Heart right ventricle (tissue), 16 donors: ENCODE measurements around the gene CASP8AP2. TPM values are rescaled to one million over a fixed set of nuclear protein-coding genes. Genes with fewer than 3 reads are reported as not detected.

Experiments used
- ATAC-seq, 8 donors: fragments of 200-7000 bp; cut with Tn5 transposase; one replicate each; pipeline ENCODE4 v1.9.1; 2020; ENCODE audit warnings: mild to moderate bottlenecking in 8 of 8, moderate library complexity in 8 of 8, moderate number of reproducible peaks in 1 of 8
- DNase-seq, 2 donors: peaks; one replicate each; pipeline ENCODE4 v3.0.0-alpha.2; 2020
- H3K27ac ChIP-seq, 10 donors: fragments of 200-600 bp; sonication (generic) in 2 of 10; one replicate each; pipeline versions ENCODE4 v1.5.0 to v1.8.0; 2020 to 2022; ENCODE audit warnings: mild to moderate bottlenecking in 3 of 10
- H3K27me3 ChIP-seq, 7 donors: fragments of 200-600 bp; one replicate each; pipeline ENCODE4 v1.8.0; 2021 to 2022; ENCODE audit warnings: mild to moderate bottlenecking in 2 of 7
- H3K36me3 ChIP-seq, 9 donors: fragments of 200-600 bp; sonication (generic) in 1 of 9; one replicate each; pipeline versions ENCODE4 v1.5.0 to v1.8.0; 2020 to 2022; ENCODE audit warnings: mild to moderate bottlenecking in 2 of 9
- H3K4me1 ChIP-seq, 9 donors: fragments of 200-600 bp; sonication (generic) in 1 of 9; one replicate each; pipeline versions ENCODE4 v1.5.0 to v1.8.0; 2020 to 2022; ENCODE audit warnings: mild to moderate bottlenecking in 4 of 9
- H3K4me3 ChIP-seq, 10 donors: fragments of 200-600 bp; sonication (generic) in 2 of 10; one replicate each; pipeline versions ENCODE4 v1.5.0 to v1.8.0; 2020 to 2022; ENCODE audit warnings: mild to moderate bottlenecking in 7 of 10, moderate library complexity in 2 of 10
- H3K9me3 ChIP-seq, 11 donors: fragments of 200-600 bp in 10 of 11; sonication (generic) in 2 of 11; one replicate each; pipeline versions ENCODE4 v1.5.0 to v1.8.0; 2013 to 2022; ENCODE audit warnings: mild to moderate bottlenecking in 2 of 11, control low read depth in 1 of 11, moderate library complexity in 1 of 11
- WGBS, 2 donors: extraction: QIAGEN DNeasy Blood & Tissue Kit; methylation state at CpG; one replicate each; pipeline ENCODE4 v1.1.7; 2013; ENCODE audit warnings: inconsistent platforms in 1 of 2; 5-methylcytosine and 5-hydroxymethylcytosine counted together
- intact Hi-C, 10 donors: fragments of 100-400 bp; cut with DNase I; formaldehyde crosslinking; loops; one replicate each; pipeline versions ENCODE4 v1.11.1 to v1.14.2; 2022
- polyA plus RNA-seq, 2 donors: library from polyadenylated mRNA; stranded (reverse); fragments of 200-250 nt; gene quantifications; one replicate each; pipeline ENCODE4 v1.2.3, GENCODE V29; 2013
- total RNA-seq, 10 donors: library from RNA; stranded (reverse); fragmentation: NEBNext Ultra II Directional in 3 of 10; extraction: Animal tissue kit (Norgen Biotek cat#: 25700) in 3 of 10; gene quantifications; one replicate each; pipeline versions ENCODE4 v1.2.1 to v1.2.4, GENCODE V29; 2021 to 2023
- TF ChIP-seq, protein P1 (sequence below), 9 donors: fragments of 200-600 bp; sonication (generic) in 2 of 9; IDR thresholded peaks; one replicate each; pipeline versions ENCODE4 v1.5.0 to v1.8.0; 2021 to 2022; ENCODE audit warnings: antibody characterized with exemption in 9 of 9, mild to moderate bottlenecking in 5 of 9, moderate library complexity in 1 of 9
- donor health status: Arrhythmogenic right ventricular cardiomyopathy.
- donor health status: ischemic (EF 13 %, LVEDD 7.1; RV severe dilation, severe dysfunction).
- donor health status: healthy with polysubstance abuse.
- donor health status: DM: no; HTN: yes; CAD: no.
- donor health status: DM: no; HTN: no; CAD: no.
- donor health status: ischemic (EF 25% LVEDD 6.9; RV normal size, moderate dysfunction).
- donor health status: ischemic (EF 25% LVEDD 5.7; RV mildly dilated, moderate dysfunction).
- donor health status: healthy.
- donor health status: DM: yes; HTN: yes; CAD: no.
- donor health status: Ischemic cardiomyopathy.
- donor health status: ischemic (EF 35%, LVEDD 5.7; RV mildly dilated, moderate dysfunction).
- donor health status: nonischemic (EF 11% LVEDD 7.7; RV severe dilation, severe dysfunction).
- donor health status: DM: yes; HTN: yes; CAD: no.
- donor health status: PGD.
- donor health status: ischemic (EF 29% LVEDD 5.4; RV normal size, mild dysfunction).
- donor health status: nonischemic (EF 23%, LVEDD 6.1; RV moderate dilation, normal function).

CASP8AP2 gene
- total and polyA plus RNA-seq, 12 donors, result 2.2 to 15.9 (median 10.9) TPM

- peaks cover 0 to 100% (median 33%) of the 10 kb centered on the region in 9 donors for H3K36me3 ChIP-seq
- intact Hi-C loops, result no loop called here
- peaks cover 0 to 20% (median 8%) of the 10 kb centered on the region in 9 donors for H3K4me1 ChIP-seq
- ATAC-seq (no peak), DNase-seq (no peak)
- no peak overlapping the region for H3K4me3 ChIP-seq
- no peaks in the 10 kb centered on the region for H3K27me3 ChIP-seq
- TF ChIP-seq, protein P1, sequence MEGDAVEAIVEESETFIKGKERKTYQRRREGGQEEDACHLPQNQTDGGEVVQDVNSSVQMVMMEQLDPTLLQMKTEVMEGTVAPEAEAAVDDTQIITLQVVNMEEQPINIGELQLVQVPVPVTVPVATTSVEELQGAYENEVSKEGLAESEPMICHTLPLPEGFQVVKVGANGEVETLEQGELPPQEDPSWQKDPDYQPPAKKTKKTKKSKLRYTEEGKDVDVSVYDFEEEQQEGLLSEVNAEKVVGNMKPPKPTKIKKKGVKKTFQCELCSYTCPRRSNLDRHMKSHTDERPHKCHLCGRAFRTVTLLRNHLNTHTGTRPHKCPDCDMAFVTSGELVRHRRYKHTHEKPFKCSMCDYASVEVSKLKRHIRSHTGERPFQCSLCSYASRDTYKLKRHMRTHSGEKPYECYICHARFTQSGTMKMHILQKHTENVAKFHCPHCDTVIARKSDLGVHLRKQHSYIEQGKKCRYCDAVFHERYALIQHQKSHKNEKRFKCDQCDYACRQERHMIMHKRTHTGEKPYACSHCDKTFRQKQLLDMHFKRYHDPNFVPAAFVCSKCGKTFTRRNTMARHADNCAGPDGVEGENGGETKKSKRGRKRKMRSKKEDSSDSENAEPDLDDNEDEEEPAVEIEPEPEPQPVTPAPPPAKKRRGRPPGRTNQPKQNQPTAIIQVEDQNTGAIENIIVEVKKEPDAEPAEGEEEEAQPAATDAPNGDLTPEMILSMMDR (IDR thresholded peaks at IDR 0.05), result no peak
- H3K9me3 ChIP-seq, result no peaks in the 10 kb centered on the region
- WGBS, 2 donors, result 94 to 100% methylated on average over 2 of the region's 2 CpGs
- no peak overlapping the region for H3K27ac ChIP-seq
Measured at GRCh38 chr6:89790403-89790802, 39.3 kb upstream of the CASP8AP2 start.

- ATAC-seq (peak in 7 of 8 donors; percentile 31 to 78 (median 67)), DNase-seq (no peak)
- peaks cover 0 to 80% (median 25%) of the 10 kb centered on the region in 9 donors for H3K36me3 ChIP-seq
- intact Hi-C loops, result no loop called here
- TF ChIP-seq, protein P1 (IDR thresholded peaks at IDR 0.05), result peak in 7 of 9 donors; percentile 31 to 50 (median 40)
- H3K4me3 ChIP-seq, result no peak overlapping the region
- 27 to 44% methylated on average over 2 of the region's 2 CpGs for WGBS, 2 donors
- H3K4me1 ChIP-seq, result peaks cover 0 to 20% (median 8%) of the 10 kb centered on the region in 9 donors
- no peaks in the 10 kb centered on the region for H3K27me3 ChIP-seq
- no peaks in the 10 kb centered on the region for H3K9me3 ChIP-seq
- H3K27ac ChIP-seq, result peak overlapping the region in 7 of 10 donors; percentile 5 to 66 (median 59)
Measured at GRCh38 chr6:89792881-89793280, 36.8 kb upstream of the CASP8AP2 start.

DNA sequence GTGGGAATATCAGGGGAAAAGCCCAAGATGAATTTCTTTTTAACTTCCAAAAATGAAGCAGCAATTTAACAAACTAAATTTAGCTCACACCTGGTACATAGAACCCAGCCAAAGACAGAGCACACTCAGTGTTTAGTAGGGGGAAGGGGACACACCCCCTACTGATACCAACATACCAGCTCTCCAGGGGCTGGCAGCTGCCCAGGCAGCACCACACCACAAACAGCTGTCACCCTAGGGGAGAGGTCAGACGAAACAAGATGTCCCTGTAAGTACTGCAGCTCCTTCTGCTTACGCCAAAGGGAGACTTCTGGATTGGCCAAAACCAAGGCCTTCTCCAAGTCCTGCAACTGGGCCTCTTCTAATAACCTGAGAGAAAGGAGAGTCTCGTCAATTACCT lies 36.1 kb upstream of the CASP8AP2 start:
- intact Hi-C loops, result no loop called here
- no peak overlapping the region for H3K4me3 ChIP-seq
- H3K4me1 ChIP-seq, result peaks cover 0 to 20% (median 8%) of the 10 kb centered on the region in 9 donors
- H3K9me3 ChIP-seq, result no peaks in the 10 kb centered on the region
- peaks cover 0 to 79% (median 18%) of the 10 kb centered on the region in 9 donors for H3K36me3 ChIP-seq
- 43 to 70% methylated on average over 3 of the region's 3 CpGs for WGBS, 2 donors
- peak; percentile 57 to 66 for DNase-seq
- no peaks in the 10 kb centered on the region for H3K27me3 ChIP-seq
- peak overlapping the region in 7 of 10 donors; percentile 36 to 66 (median 59) for H3K27ac ChIP-seq
- TF ChIP-seq, protein P1 (IDR thresholded peaks at IDR 0.05), result no peak
- ATAC-seq, result peak; percentile 70 to 98 (median 94)

DNA sequence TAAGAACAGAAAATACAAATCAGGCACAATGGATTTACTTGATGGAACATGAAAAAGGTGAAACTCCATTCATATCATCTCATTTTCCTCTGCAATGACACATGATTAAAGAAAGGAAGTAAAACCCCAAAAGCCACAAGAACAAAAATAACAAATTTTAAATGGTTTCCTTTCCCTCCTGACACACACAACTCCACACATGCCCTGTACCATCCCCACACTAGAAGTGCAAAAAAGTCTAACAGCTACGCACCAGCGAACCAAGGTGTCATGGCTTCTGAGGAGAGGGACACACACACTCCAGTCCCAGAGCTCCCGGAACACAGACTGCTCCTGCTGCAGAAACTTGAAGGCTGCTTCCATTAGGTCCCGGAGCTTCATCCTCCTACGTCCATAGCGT lies 35.4 kb upstream of the CASP8AP2 start:
- H3K36me3 ChIP-seq, result peaks cover 0 to 79% (median 10%) of the 10 kb centered on the region in 9 donors
- 90 to 92% methylated on average over 6 of the region's 6 CpGs for whole genome bisulfite sequencing, 2 donors

More for the DNA sequence above, 35.4 kb upstream of the CASP8AP2 start:
- peaks cover 0 to 20% (median 8%) of the 10 kb centered on the region in 9 donors for H3K4me1 ChIP-seq
- no peaks in the 10 kb centered on the region for H3K9me3 ChIP-seq
- TF ChIP-seq, protein P1 (IDR thresholded peaks at IDR 0.05), result no peak
- H3K4me3 ChIP-seq, result no peak overlapping the region
- DNase-seq (no peak), ATAC-seq (no peak)
- H3K27me3 ChIP-seq, result no peaks in the 10 kb centered on the region
- H3K27ac ChIP-seq, result peak overlapping the region in 3 of 10 donors; percentile 41 to 66 (median 59)
- intact Hi-C loops, result no loop called here
